Measurements from ENCODE around the gene ZNF845. TPM values are rescaled to one million over a fixed set of nuclear protein-coding genes. Genes with fewer than 3 reads are reported as not detected.
A peak's percentile ranks its signal among the peaks of the same experiment; 100 is the strongest.

The ZNF845 gene
- 1 to 10 TPM; 2.3 to 5.8 TPM for total RNA-seq
- under 1 TPM; 0.68 to 0.74 TPM for polyA plus RNA-seq

- H3K4me3 ChIP-seq (ENCODE audit: low read depth in 1 of 3, low read length in 3 of 3) = peak within 1 kb of the TSS; percentile 67 to 97 (median 94)
- DNase-seq (ENCODE audit: low spot score) = peak; percentile 98
- no peaks in the 10 kb centered on the region for H3K27me3 ChIP-seq (ENCODE audit: control insufficient read depth in 4 of 4, insufficient read depth in 4 of 4, low read length in 3 of 4)
- peaks cover 3 to 14% (median 10%) of the 10 kb centered on the region in 4 donors for H3K9me3 ChIP-seq (ENCODE audit: control insufficient read depth in 4 of 4, low read length in 3 of 4)
- peaks cover 0 to 7% (median 0%) of the 10 kb centered on the region in 4 donors for H3K36me3 ChIP-seq (ENCODE audit: control insufficient read depth in 4 of 4, insufficient read depth in 3 of 4, low read depth in 1 of 4, low read length in 3 of 4)
- H3K27ac ChIP-seq (ENCODE audit: low read depth in 1 of 2, low read length in 2 of 2) = peak within 1 kb of the TSS in 1 of 2 donors; percentile 12
- peak within 1 kb of the TSS in 1 of 2 donors; percentile 85 for H3K9ac ChIP-seq (ENCODE audit: low read depth in 1 of 2, low read length in 2 of 2)
- peaks cover 0 to 9% (median 3%) of the 10 kb centered on the region in 4 donors for H3K4me1 ChIP-seq (ENCODE audit: control insufficient read depth in 4 of 4, insufficient read depth in 4 of 4, low read length in 3 of 4)
- WGBS = under 1% methylated on average over 61 of the region's 61 CpGs
- TF ChIP-seq SP1 (IDR thresholded peaks at IDR 0.05) = peak; percentile 61
- TF ChIP-seq, protein P1, sequence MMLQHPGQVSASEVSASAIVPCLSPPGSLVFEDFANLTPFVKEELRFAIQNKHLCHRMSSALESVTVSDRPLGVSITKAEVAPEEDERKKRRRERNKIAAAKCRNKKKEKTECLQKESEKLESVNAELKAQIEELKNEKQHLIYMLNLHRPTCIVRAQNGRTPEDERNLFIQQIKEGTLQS (IDR thresholded peaks at IDR 0.05) = no peak
- TF ChIP-seq FOXA1 (IDR thresholded peaks at IDR 0.05) = no peak
- no peak for TF ChIP-seq TAF1 (conservative IDR thresholded peaks at IDR 0.05)
- no peak for TF ChIP-seq HNF4G (IDR thresholded peaks at IDR 0.05)
- peak in 1 of 2 donors; percentile 7 for TF ChIP-seq RAD21 (IDR thresholded peaks at IDR 0.05)
- TF ChIP-seq FOXA2 (IDR thresholded peaks at IDR 0.05) = no peak
- no peak for TF ChIP-seq EGR1 (IDR thresholded peaks at IDR 0.05; ENCODE audit: low read depth in 2 of 2)
- TF ChIP-seq, protein P2, sequence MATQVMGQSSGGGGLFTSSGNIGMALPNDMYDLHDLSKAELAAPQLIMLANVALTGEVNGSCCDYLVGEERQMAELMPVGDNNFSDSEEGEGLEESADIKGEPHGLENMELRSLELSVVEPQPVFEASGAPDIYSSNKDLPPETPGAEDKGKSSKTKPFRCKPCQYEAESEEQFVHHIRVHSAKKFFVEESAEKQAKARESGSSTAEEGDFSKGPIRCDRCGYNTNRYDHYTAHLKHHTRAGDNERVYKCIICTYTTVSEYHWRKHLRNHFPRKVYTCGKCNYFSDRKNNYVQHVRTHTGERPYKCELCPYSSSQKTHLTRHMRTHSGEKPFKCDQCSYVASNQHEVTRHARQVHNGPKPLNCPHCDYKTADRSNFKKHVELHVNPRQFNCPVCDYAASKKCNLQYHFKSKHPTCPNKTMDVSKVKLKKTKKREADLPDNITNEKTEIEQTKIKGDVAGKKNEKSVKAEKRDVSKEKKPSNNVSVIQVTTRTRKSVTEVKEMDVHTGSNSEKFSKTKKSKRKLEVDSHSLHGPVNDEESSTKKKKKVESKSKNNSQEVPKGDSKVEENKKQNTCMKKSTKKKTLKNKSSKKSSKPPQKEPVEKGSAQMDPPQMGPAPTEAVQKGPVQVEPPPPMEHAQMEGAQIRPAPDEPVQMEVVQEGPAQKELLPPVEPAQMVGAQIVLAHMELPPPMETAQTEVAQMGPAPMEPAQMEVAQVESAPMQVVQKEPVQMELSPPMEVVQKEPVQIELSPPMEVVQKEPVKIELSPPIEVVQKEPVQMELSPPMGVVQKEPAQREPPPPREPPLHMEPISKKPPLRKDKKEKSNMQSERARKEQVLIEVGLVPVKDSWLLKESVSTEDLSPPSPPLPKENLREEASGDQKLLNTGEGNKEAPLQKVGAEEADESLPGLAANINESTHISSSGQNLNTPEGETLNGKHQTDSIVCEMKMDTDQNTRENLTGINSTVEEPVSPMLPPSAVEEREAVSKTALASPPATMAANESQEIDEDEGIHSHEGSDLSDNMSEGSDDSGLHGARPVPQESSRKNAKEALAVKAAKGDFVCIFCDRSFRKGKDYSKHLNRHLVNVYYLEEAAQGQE (IDR thresholded peaks at IDR 0.05) = peak; percentile 4
- TF ChIP-seq JUND (IDR thresholded peaks at IDR 0.05) = no peak
- no peak for TF ChIP-seq NR2F2 (IDR thresholded peaks at IDR 0.05)
- TF ChIP-seq, protein P3, sequence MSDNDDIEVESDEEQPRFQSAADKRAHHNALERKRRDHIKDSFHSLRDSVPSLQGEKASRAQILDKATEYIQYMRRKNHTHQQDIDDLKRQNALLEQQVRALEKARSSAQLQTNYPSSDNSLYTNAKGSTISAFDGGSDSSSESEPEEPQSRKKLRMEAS (IDR thresholded peaks at IDR 0.05) = no peak
- TF ChIP-seq, protein P4, sequence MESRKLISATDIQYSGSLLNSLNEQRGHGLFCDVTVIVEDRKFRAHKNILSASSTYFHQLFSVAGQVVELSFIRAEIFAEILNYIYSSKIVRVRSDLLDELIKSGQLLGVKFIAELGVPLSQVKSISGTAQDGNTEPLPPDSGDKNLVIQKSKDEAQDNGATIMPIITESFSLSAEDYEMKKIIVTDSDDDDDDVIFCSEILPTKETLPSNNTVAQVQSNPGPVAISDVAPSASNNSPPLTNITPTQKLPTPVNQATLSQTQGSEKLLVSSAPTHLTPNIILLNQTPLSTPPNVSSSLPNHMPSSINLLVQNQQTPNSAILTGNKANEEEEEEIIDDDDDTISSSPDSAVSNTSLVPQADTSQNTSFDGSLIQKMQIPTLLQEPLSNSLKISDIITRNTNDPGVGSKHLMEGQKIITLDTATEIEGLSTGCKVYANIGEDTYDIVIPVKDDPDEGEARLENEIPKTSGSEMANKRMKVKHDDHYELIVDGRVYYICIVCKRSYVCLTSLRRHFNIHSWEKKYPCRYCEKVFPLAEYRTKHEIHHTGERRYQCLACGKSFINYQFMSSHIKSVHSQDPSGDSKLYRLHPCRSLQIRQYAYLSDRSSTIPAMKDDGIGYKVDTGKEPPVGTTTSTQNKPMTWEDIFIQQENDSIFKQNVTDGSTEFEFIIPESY (IDR thresholded peaks at IDR 0.05) = no peak
- peak; percentile 21 for TF ChIP-seq YY1 (IDR thresholded peaks at IDR 0.05)
- TF ChIP-seq, protein P5, sequence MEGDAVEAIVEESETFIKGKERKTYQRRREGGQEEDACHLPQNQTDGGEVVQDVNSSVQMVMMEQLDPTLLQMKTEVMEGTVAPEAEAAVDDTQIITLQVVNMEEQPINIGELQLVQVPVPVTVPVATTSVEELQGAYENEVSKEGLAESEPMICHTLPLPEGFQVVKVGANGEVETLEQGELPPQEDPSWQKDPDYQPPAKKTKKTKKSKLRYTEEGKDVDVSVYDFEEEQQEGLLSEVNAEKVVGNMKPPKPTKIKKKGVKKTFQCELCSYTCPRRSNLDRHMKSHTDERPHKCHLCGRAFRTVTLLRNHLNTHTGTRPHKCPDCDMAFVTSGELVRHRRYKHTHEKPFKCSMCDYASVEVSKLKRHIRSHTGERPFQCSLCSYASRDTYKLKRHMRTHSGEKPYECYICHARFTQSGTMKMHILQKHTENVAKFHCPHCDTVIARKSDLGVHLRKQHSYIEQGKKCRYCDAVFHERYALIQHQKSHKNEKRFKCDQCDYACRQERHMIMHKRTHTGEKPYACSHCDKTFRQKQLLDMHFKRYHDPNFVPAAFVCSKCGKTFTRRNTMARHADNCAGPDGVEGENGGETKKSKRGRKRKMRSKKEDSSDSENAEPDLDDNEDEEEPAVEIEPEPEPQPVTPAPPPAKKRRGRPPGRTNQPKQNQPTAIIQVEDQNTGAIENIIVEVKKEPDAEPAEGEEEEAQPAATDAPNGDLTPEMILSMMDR (IDR thresholded peaks at IDR 0.05; ENCODE audit: low read depth, low read length, missing input control) = no peak
- TF ChIP-seq GABPA (IDR thresholded peaks at IDR 0.05 in 1 of 2, conservative IDR thresholded peaks at IDR 0.05 in 1 of 2) = peak in 1 of 2 donors; percentile 80
- TF ChIP-seq RXRA (IDR thresholded peaks at IDR 0.05) = peak in 1 of 2 donors; percentile 11
- TF ChIP-seq HNF4A (conservative IDR thresholded peaks at IDR 0.05) = no peak
Observed at GRCh38 chr19:53333463-53334449, at the start of gene ZNF845. ZNF845 (plus strand) TSS chr19:53333749; CDS start chr19:53341308, 7,559 bp downstream.

All from liver (tissue), 9 donors.